NCI-H1092 treated with DMSO at 0.1 percent for 48 hours (cell line): ENCODE results near the gene CYB561D1.
"Not testable (repeated sequence)": the region's sequence is repeated elsewhere in the genome, so short reads cannot be mapped to it uniquely, and the experiment has no call there.

Source experiments
- DNase-seq: peaks from one replicate; lab custom pipeline; 2025; lab: John Stamatoyannopoulos, UW

The CYB561D1 gene

GRCh38 chr1:109493805-109494539 is at the start of gene CYB561D1:
Gene CYB561D1, plus strand, starts transcription at chr1:109494094. Its CDS starts 46 bp downstream, at chr1:109494140.
- peak; percentile 81 for DNase-seq

GRCh38 chr1:109444346-109444745 is 49.5 kb upstream of the CYB561D1 start:
- no peak for DNase-seq

- DNase-seq: not testable (repeated sequence)
These were observed 47.8 kb upstream of the CYB561D1 start for GRCh38 chr1:109445949-109446695.

GRCh38 chr1:109447524-109447923 is 46.4 kb upstream of the CYB561D1 start:
- DNase-seq: no peak

GRCh38 chr1:109454497-109455133 is 39.3 kb upstream of the CYB561D1 start:
- no peak for DNase-seq

GRCh38 chr1:109457819-109458218 is 36.1 kb upstream of the CYB561D1 start:
- no peak for DNase-seq

- DNase-seq: no peak
These were observed 27.8 kb upstream of the CYB561D1 start for GRCh38 chr1:109466125-109466451.

- DNase-seq: no peak
These were observed 27.2 kb upstream of the CYB561D1 start, which contains the start of gene SYPL2 for GRCh38 chr1:109466452-109467300. Gene SYPL2, plus strand, starts transcription at chr1:109466546. Its CDS starts 298 bp downstream, at chr1:109466844.

GRCh38 chr1:109467301-109467777 is 26.6 kb upstream of the CYB561D1 start:
- no peak for DNase-seq

GRCh38 chr1:109468061-109468460 is 25.8 kb upstream of the CYB561D1 start:
- no peak for DNase-seq

GRCh38 chr1:109468903-109469302 is 25.0 kb upstream of the CYB561D1 start:
- no peak for DNase-seq

- no peak for DNase-seq
These were observed 23.6 kb upstream of the CYB561D1 start for GRCh38 chr1:109470245-109470644.

- no peak for DNase-seq
These were observed 21.1 kb upstream of the CYB561D1 start for GRCh38 chr1:109472779-109473178.

- not testable (repeated sequence) for DNase-seq
These were observed 20.4 kb upstream of the CYB561D1 start for GRCh38 chr1:109473284-109474057.

GRCh38 chr1:109474697-109475096 is 19.2 kb upstream of the CYB561D1 start:
- DNase-seq: no peak

- DNase-seq: no peak
These were observed 18.6 kb upstream of the CYB561D1 start for GRCh38 chr1:109475261-109475660.

GRCh38 chr1:109476825-109477224 is 17.1 kb upstream of the CYB561D1 start:
- no peak for DNase-seq

GRCh38 chr1:109477821-109478220 is 16.1 kb upstream of the CYB561D1 start:
- DNase-seq: no peak

- no peak for DNase-seq
These were observed 15.1 kb upstream of the CYB561D1 start for GRCh38 chr1:109478806-109479205.

- no peak for DNase-seq
These were observed 14.6 kb upstream of the CYB561D1 start for GRCh38 chr1:109479311-109479710.

GRCh38 chr1:109479901-109480300 is 14.0 kb upstream of the CYB561D1 start:
- DNase-seq: no peak
